ENCODE results near the gene SCG3.

- TF ChIP-seq CTCF (IDR thresholded peaks at IDR 0.05; ENCODE audit: low read length): no peak
- TF ChIP-seq EZH2 (IDR thresholded peaks at IDR 0.05; ENCODE audit: borderline replicate concordance, low read length): no peak
Observed at GRCh38 chr15:51642696-51643095, 38.6 kb upstream of the SCG3 start.
